NCI-H460 (cell line): ENCODE results near the gene XRCC1. TPM values are rescaled to one million over a fixed set of nuclear protein-coding genes. Genes with fewer than 3 reads are reported as not detected.

ENCODE experiments used
- DNase-seq: peaks from one replicate; pipeline ENCODE4 v3.0.0-alpha.2; 2016; ENCODE audit warnings: low read depth; ENCODE audit errors: extremely low read depth
- total RNA-seq: library from RNA; depleted of rRNA; stranded (reverse); fragments of >200 nt; shearing (Covaris generic); gene quantifications from 2 replicates; pipeline ENCODE4 v1.2.3, GENCODE V29; 2014; rRNA removed

XRCC1 gene
- total RNA-seq, 1 experiment from 2014 or later: 13.5 TPM

GRCh38 chr19:43498233-43498842 lies 77.0 kb downstream of the XRCC1 start:
- DNase-seq: no peak

GRCh38 chr19:43496960-43497359 lies 78.4 kb downstream of the XRCC1 start:
- no peak for DNase-seq

- no peak for DNase-seq
These were observed 80.2 kb downstream of the XRCC1 start for GRCh38 chr19:43495082-43495481.

Other genes with a start within 250 kb of the XRCC1 start
- gene CD177, start 221.8 kb downstream of the XRCC1 start, total RNA-seq: not detected in 2 replicates
- not detected in 2 replicates for gene TEX101, start 160.6 kb downstream of the XRCC1 start, total RNA-seq
- 0.05 and 0.29 TPM in 2 replicates for gene LYPD3, start 109.9 kb downstream of the XRCC1 start, total RNA-seq
- 11.4 and 14.3 TPM in 2 replicates for gene PHLDB3, start 70.8 kb downstream of the XRCC1 start, total RNA-seq
- 32.5 and 39.0 TPM in 2 replicates for gene ETHE1, start 48.3 kb downstream of the XRCC1 start, total RNA-seq
- 0.32 and 0.35 TPM in 2 replicates for gene ZNF575, start 42.3 kb downstream of the XRCC1 start, total RNA-seq
- gene PINLYP, start 274 bp upstream of the XRCC1 start, total RNA-seq: not detected in 2 replicates
- gene IRGQ, start 20.6 kb upstream of the XRCC1 start, total RNA-seq: 5.7 and 8.1 TPM in 2 replicates
- 4.4 and 4.6 TPM in 2 replicates for gene ZNF576, start 21.1 kb upstream of the XRCC1 start, total RNA-seq
- 0.10 and 0.55 TPM in 2 replicates for gene SRRM5, start 36.6 kb upstream of the XRCC1 start, total RNA-seq
- gene ZNF428, start 44.1 kb upstream of the XRCC1 start, total RNA-seq: 15.4 and 17.5 TPM in 2 replicates
- gene CADM4, start 64.3 kb upstream of the XRCC1 start, total RNA-seq: 3.1 and 5.9 TPM in 2 replicates
- 153 and 174 TPM in 2 replicates for gene PLAUR, start 94.6 kb upstream of the XRCC1 start, total RNA-seq
- not detected in 2 replicates for gene IRGC, start 140.5 kb upstream of the XRCC1 start, total RNA-seq
- 20.9 and 21.8 TPM in 2 replicates for gene SMG9, start 179.4 kb upstream of the XRCC1 start, total RNA-seq
- 22.9 and 23.5 TPM in 2 replicates for gene KCNN4, start 205.4 kb upstream of the XRCC1 start, total RNA-seq
- 0.37 and 0.69 TPM in 2 replicates for gene LYPD5, start 226.9 kb upstream of the XRCC1 start, total RNA-seq